GM19351 (cell line): Measurements from ENCODE around the gene FCN2.
A peak's percentile ranks its signal among the peaks of the same experiment; 100 is the strongest.
"Not testable (repeated sequence)": the region's sequence is repeated elsewhere in the genome, so short reads cannot be mapped to it uniquely, and the experiment has no call there.

Experiments
- ATAC-seq: cut with Tn5 transposase; IDR thresholded peaks from one replicate; pipeline ENCODE4 v1.9.1; 2021; ENCODE audit warnings: mild to moderate bottlenecking, moderate library complexity; ENCODE audit not compliant: unreplicated experiment

Gene FCN2

DNA sequence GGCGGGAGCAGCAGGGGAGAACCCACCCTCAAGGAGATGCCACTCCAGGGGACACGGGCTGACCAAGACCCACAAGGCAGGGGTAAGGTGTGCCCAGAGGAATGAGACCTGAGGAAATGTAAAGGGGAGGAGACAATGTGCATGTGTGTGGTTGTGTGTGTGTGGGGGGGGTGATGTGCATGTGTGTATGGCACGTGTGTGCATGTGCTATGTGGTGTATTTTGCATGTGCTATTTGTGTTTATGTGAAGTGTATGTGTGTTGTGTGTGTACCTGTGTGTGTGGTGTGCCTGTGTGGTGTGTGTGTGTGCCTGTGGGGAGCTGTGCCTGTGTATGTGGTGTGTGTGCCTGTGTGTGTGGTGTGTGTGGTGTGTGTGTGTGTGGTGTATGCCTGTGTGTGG lies 33.5 kb upstream of the FCN2 start:
- no peak for ATAC-seq

DNA sequence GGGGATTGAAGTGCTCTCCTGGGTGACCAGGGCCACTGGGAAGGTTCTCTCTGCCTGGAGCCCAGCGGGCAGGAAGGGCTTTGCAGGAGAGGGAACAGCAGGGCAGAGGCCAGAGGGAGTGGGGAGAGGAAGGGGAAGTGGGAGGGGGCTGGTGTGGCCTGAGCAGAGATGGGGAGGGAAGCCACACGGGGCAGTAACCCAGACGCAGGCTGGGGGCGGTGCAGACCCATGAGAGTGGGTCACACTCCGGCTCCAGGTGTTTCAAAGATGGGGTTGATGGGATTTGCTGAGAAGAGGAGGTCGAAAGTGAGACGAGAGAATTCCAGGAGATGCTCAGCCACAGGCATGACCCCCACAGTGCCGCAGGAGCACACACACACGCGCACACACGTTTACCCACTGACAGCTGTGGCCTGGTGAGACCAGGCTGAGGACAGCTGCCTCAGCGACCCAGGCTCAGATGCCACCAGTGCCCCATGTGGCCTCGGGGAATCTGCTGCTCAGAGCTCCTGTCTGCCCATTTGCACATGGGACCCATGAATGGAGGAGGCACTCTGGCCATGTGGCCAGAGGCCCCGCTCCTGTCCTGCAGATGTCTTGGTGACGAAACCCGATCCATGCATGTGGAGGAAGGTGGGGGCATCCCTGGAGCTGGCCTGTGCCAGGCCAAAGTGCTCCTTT lies 32.7 kb upstream of the FCN2 start:
- ATAC-seq: no peak

DNA sequence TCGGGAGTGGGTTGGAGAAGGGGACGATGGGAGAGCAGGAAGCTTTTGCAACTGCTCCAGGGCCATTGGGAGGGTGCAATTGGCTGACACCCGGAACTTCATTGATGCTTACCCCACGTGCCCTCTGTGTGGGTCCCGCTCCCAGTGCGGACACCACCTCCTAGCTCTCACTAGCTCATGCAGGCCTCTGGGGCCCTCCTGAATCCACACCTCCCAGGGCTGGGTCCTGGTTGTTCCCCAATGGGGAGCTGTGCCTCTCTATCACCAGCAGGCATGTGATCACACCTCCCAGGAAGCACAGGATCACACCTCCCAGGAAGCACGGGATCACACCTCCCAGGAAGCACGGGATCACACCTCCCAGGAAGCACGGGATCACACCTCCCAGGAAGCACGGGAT lies 32.1 kb upstream of the FCN2 start:
- ATAC-seq: no peak

GRCh38 chr9:134850611-134851010 lies 30.0 kb upstream of the FCN2 start:
- no peak for ATAC-seq

DNA sequence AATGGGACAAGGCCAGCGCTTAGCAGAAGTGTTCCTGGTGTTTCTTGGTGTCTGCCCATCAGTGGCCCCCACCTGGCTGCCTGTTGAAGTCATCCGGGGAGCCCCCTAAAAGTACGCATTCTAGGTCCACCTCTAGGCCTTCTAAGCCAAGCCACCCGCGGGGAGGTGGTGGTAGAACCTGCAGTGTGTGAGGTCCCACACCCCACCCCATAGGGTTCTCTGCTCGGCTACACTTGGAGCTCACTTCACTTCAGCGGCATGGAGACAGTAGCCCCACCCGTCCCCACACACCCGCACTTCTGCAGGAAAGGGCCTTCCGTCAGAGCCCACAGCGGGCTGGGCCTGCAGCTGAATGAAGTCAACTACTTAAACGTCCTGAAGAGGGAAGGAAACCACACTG lies 29.6 kb upstream of the FCN2 start:
- no peak for ATAC-seq

GRCh38 chr9:134852906-134853654 lies 27.5 kb upstream of the FCN2 start:
- ATAC-seq: no peak

DNA sequence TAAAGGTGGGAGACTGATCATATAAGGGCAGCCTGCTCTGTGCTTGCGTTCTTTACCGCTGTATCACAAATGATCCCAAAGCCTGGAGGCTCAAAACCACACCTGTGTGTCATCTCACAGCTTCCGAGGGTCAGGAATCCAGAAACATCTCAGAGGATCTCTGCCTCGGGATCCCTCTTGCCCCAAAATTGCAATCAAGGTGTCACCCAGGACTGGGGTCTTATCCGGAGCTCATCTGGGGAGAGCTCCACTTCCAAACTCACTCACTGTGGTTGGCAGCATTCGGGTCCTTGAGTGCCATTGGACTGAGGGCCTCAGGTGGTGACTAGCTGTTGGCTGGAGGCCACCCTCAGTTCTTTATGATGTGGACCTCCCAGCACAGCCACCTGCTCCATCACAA lies 26.7 kb upstream of the FCN2 start:
- no peak for ATAC-seq

GRCh38 chr9:134854541-134854981 lies 26.0 kb upstream of the FCN2 start:
- no peak for ATAC-seq

GRCh38 chr9:134855231-134855899 lies 25.2 kb upstream of the FCN2 start:
- ATAC-seq: no peak

DNA sequence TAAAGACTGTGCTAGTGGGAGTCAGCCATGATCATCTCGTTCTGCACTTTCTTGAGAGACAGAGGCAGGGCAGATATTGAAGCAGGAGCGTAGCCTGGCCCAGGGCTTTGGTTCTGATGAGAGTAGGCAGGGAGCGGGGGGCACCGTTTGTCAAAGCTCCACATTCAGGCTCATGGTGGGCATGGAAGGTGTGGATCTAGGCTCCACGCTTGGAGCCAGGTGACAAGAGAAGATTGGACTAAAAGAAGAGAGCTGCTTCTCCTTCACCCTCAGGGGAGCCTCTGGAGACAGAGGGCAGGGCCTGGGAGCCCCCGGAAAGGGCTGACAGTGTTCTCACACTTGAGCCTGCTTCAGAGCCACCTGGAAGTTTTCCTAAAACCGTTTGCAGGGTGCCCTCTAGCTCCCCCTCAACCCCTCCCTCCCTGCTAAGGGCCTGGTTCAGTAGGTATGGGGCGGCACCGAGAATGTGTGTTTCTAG lies 24.7 kb upstream of the FCN2 start:
- ATAC-seq: no peak

- ATAC-seq: not testable (repeated sequence)
Measured at GRCh38 chr9:134857451-134857850, 23.2 kb upstream of the FCN2 start.

GRCh38 chr9:134858051-134858841 lies 22.4 kb upstream of the FCN2 start:
- ATAC-seq: peak; percentile 89

- ATAC-seq: no peak
Measured at GRCh38 chr9:134860510-134860909, 20.1 kb upstream of the FCN2 start.

- ATAC-seq: no peak
Measured at GRCh38 chr9:134861595-134862334, 18.8 kb upstream of the FCN2 start.

DNA sequence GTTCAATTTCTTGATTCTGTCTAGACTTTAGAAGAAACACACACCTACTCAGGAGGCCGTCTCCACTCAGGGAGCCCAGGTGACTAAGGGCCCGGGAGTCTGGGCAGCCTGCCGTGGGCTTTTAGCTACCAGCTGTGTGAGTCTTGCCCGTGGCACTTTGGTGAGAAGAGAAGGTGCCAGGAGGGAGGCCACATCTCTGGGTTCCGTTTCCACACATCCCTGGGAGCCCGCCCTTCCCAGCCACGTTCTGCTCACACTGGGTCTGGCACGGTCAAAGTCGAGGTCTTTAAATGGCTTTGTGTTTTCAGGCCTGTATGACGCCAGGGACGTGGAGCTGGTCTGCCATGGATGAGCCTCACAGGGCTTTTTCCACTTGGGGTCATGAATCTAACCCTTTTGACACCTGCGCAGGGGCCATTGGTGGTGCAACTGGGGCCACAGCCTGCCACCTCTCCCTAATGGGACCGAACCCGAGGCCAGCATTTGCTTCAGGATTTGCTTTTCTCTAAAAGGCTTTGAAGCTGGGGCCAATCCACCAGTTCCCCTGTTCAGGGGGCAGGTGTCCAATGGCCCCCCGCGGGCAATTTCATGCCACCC lies 17.2 kb upstream of the FCN2 start:
- no peak for ATAC-seq

DNA sequence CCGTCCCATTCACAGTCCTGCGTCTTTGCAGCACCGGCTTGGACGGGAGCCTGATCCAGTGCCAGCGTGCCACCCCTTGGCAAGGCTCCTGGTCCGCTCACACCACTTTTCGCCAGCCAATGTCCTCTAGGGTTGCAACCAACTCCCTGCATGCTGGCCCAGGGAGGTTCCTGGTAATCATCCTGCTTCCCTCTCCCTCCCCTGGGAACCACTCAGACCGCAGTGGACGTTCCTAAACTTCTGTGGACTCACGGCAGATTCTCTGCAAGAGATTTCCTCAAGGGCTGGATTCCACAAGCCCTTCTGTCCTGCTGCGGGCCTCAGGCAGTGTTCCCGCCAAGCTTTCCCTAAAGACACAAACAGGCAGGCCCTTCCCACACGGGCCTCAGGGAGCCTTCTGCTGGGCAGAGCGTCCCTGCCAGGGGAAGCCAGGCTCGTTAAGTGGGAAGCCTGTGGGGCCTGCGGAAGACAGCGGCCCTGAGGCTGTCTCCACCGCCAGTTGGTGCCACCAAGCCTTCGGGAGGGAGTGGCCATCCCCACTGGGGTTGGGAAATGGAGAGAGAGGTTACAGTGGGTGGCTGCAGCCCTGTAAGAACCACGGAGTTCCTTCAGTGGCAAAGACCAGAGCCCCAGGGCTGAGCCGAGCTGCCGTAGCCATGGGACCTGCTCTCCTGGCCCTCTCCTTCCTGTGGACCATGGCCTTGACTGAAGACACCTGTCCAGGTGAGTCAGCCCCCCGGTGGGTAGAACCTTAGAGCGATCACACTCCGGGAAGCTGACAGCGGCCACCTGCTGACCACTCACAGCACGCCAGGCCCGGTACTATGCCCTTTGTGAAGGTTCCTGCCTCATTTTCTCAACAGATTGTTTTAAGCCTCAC lies 16.4 kb upstream of the FCN2 start:
- no peak for ATAC-seq

DNA sequence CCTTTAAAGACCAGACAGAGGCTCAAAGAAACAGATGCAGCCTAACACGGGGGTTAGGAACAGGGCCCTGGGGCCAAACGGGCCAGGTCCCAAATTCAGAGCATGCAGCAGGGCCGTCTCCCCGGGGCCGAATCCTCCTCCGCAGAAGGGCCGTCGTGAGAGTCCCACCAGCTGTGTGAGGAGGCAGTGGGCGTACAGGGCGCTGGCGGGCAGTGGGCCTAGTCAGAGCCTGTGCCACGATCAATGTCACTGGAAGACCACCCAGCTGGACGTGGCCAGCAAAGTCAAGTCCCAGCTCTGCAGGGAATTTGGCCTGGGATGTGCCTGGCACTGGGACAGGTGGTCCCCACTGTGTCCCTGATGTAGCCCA lies 15.8 kb upstream of the FCN2 start:
- no peak for ATAC-seq

DNA sequence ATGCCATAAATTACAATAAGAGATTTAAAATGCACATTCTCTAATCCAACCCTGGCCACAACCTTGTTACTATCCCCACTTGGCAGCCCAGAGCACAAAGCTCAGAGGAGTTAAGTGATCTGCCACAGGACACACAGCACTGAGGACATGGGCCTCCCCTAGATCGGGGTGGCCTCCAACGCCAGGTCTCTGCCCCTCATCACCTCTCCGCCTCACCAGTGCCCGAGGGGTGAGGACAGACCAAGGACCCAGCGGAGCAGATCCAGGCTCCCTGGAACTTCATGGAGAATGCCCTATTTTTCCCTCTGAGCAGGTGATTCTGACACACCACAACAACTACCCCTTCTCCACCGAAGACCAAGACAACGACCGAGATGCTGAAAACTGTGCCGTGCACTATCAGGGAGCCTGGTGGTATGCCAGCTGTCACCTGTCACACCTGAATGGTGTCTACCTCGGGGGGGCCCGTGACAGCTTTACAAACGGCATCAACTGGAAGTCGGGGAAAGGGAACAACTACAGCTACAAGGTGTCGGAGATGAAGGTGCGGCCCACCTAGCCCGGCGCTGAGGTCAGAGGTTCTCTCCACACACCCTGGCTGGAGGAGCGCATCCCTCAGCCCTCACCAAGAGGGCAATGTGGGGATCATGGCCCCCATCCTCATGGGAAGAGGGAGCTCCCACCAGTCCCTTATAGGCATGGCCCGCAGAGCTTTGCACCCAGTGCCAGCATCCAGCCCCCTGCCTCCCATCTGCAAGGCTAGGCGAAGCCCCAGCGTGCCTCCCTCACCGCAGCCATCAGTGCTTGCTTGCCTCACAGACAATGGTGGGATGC lies 12.5 kb upstream of the FCN2 start:
- no peak for ATAC-seq
